HG03196 (cell line): Measurements from ENCODE around the gene CCDC51.
"Not testable (repeated sequence)": the region's sequence is repeated elsewhere in the genome, so short reads cannot be mapped to it uniquely, and the experiment has no call there.

Experiments used
- ATAC-seq: cut with Tn5 transposase; IDR thresholded peaks from one replicate; pipeline ENCODE4 v1.9.1; 2021; ENCODE audit not compliant: unreplicated experiment

The CCDC51 gene

GRCh38 chr3:48408823-48409281 lies 31.1 kb downstream of the CCDC51 start:
- ATAC-seq = no peak

- ATAC-seq = no peak
These were observed 32.3 kb downstream of the CCDC51 start for GRCh38 chr3:48407542-48408099.

GRCh38 chr3:48406443-48407431 lies 33.2 kb downstream of the CCDC51 start:
- no peak for ATAC-seq

GRCh38 chr3:48405971-48406370 lies 33.9 kb downstream of the CCDC51 start:
- ATAC-seq = no peak

GRCh38 chr3:48405343-48405881 lies 34.5 kb downstream of the CCDC51 start:
- no peak for ATAC-seq

- ATAC-seq = no peak
These were observed 35.2 kb downstream of the CCDC51 start for GRCh38 chr3:48404440-48405342.

GRCh38 chr3:48403533-48404439 lies 36.1 kb downstream of the CCDC51 start:
- ATAC-seq = no peak

- ATAC-seq = no peak
These were observed 37.0 kb downstream of the CCDC51 start for GRCh38 chr3:48402907-48403306.

GRCh38 chr3:48402281-48402732 lies 37.6 kb downstream of the CCDC51 start:
- ATAC-seq = no peak

- ATAC-seq = not testable (repeated sequence)
These were observed 38.5 kb downstream of the CCDC51 start for GRCh38 chr3:48401434-48401901.

- no peak for ATAC-seq
These were observed 39.0 kb downstream of the CCDC51 start for GRCh38 chr3:48400824-48401433.

GRCh38 chr3:48399387-48400172 lies 40.3 kb downstream of the CCDC51 start:
- ATAC-seq = no peak

GRCh38 chr3:48398701-48399386 lies 41.1 kb downstream of the CCDC51 start:
- ATAC-seq = no peak

- ATAC-seq = no peak
These were observed 41.9 kb downstream of the CCDC51 start for GRCh38 chr3:48397767-48398681.

GRCh38 chr3:48395714-48396113 lies 44.2 kb downstream of the CCDC51 start:
- ATAC-seq = no peak

GRCh38 chr3:48394391-48394790 lies 45.5 kb downstream of the CCDC51 start:
- no peak for ATAC-seq

GRCh38 chr3:48388966-48389365 lies 51.0 kb downstream of the CCDC51 start:
- no peak for ATAC-seq
